Measurements from ENCODE around the gene TBC1D5. TPM values are rescaled to one million over a fixed set of nuclear protein-coding genes. Genes with fewer than 3 reads are reported as not detected.

The TBC1D5 gene
- total RNA-seq, 1 donor from 2014 or later = 67.1 TPM

DNA sequence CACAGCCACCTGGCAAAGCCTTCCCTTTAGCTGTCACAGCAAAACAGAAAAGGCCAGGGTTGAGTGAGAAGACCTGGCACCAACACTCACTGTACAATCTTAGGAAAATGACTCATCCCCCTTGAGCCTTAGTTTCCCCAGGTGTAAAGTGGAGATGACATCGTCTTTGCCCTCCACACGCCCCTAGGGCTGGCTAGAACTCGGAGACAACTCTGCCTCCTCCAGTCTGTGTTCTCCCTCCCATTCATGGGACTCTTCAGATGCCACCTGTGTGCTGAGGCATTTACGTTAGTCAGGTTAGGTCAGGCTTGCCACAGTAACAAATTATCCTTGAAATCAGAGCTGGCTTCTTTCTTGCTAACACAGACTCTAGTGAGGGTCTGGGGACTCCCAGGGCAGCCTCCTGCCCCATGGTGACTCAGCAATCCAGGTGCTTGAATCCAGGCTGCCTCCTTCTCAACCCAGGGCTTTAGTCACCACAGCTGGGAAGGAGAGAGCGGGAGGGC lies 605.1 kb downstream of the TBC1D5 start:
- TF ChIP-seq, protein P1, sequence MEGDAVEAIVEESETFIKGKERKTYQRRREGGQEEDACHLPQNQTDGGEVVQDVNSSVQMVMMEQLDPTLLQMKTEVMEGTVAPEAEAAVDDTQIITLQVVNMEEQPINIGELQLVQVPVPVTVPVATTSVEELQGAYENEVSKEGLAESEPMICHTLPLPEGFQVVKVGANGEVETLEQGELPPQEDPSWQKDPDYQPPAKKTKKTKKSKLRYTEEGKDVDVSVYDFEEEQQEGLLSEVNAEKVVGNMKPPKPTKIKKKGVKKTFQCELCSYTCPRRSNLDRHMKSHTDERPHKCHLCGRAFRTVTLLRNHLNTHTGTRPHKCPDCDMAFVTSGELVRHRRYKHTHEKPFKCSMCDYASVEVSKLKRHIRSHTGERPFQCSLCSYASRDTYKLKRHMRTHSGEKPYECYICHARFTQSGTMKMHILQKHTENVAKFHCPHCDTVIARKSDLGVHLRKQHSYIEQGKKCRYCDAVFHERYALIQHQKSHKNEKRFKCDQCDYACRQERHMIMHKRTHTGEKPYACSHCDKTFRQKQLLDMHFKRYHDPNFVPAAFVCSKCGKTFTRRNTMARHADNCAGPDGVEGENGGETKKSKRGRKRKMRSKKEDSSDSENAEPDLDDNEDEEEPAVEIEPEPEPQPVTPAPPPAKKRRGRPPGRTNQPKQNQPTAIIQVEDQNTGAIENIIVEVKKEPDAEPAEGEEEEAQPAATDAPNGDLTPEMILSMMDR (IDR thresholded peaks at IDR 0.05; ENCODE audit: insufficient read depth, low read length, severe bottlenecking) = no peak
- Histone ChIP-seq H3K27me3 (ENCODE audit: control insufficient read depth, insufficient read depth, low read length) (no peaks in the 10 kb centered on the region), H3K4me3 (ENCODE audit: low read depth, low read length) (no peak overlapping the region), H3K36me3 (ENCODE audit: control insufficient read depth, insufficient read depth, low read length) (no peaks in the 10 kb centered on the region)
- FAIRE-seq = no peak
- DNase-seq (ENCODE audit: low read depth) = no peak

DNA sequence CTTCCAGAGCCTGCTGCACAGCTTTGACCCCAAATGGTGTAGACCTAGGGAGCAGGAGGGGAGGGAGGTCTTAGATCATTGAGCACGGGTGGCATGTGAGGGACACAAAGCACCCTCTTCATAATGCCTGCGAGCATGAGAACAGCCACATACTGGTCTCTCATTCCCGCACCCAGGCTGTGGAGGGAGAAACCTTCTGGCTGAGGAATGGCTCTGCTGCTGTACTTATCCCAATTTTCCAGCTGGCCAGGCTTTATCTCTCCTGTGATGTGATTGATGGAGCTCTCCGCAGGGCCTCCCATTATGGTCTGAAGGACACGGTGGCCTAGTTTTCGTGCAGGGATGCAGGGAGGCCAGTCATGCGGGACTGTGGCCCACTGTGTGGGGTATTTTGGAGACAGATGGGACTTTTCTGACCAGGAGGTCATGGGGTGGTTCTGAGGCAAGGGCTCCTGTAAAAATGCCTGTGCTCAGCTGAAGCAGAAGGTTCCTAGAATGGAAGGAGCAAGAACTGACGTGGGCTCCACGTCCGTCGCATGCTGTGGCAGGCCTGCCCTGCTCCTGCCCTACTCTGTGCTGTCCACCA lies 606.2 kb downstream of the TBC1D5 start:
- no peak for DNase-seq (ENCODE audit: low read depth)

DNA sequence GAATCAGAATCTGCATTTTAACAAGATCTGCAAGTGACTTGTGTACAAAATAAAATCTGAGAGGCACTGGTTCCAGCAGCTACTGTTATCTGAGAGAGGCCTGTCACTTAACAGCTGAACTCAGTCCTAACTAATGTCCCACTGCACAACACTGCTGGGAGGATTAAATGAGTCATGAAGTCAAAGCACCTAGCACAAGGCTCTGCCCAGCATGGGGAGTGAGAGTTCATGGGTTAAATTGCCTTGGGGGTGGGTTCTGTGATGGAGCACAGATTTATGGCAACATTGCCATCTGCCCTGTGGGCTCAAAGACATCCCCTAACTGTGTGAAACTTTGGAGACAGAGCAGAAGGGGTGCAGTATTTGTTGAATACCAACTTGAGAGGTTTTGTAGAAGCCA lies 606.7 kb downstream of the TBC1D5 start:
- Histone ChIP-seq H3K27me3 (ENCODE audit: control insufficient read depth, insufficient read depth, low read length) (no peaks in the 10 kb centered on the region), H3K36me3 (ENCODE audit: control insufficient read depth, insufficient read depth, low read length) (no peaks in the 10 kb centered on the region), H3K4me3 (ENCODE audit: low read depth, low read length) (no peak overlapping the region)
- TF ChIP-seq, protein P1 (IDR thresholded peaks at IDR 0.05; ENCODE audit: insufficient read depth, low read length, severe bottlenecking) = no peak
- FAIRE-seq (no peak), DNase-seq (ENCODE audit: low read depth) (no peak)

More for the DNA sequence above, 606.2 kb downstream of the TBC1D5 start:
- TF ChIP-seq, protein P1 (IDR thresholded peaks at IDR 0.05; ENCODE audit: insufficient read depth, low read length, severe bottlenecking) = no peak
- no peaks in the 10 kb centered on the region for H3K27me3 ChIP-seq (ENCODE audit: control insufficient read depth, insufficient read depth, low read length)
- H3K4me3 ChIP-seq (ENCODE audit: low read depth, low read length) = no peak overlapping the region
- no peak for FAIRE-seq
- no peaks in the 10 kb centered on the region for H3K36me3 ChIP-seq (ENCODE audit: control insufficient read depth, insufficient read depth, low read length)

DNA sequence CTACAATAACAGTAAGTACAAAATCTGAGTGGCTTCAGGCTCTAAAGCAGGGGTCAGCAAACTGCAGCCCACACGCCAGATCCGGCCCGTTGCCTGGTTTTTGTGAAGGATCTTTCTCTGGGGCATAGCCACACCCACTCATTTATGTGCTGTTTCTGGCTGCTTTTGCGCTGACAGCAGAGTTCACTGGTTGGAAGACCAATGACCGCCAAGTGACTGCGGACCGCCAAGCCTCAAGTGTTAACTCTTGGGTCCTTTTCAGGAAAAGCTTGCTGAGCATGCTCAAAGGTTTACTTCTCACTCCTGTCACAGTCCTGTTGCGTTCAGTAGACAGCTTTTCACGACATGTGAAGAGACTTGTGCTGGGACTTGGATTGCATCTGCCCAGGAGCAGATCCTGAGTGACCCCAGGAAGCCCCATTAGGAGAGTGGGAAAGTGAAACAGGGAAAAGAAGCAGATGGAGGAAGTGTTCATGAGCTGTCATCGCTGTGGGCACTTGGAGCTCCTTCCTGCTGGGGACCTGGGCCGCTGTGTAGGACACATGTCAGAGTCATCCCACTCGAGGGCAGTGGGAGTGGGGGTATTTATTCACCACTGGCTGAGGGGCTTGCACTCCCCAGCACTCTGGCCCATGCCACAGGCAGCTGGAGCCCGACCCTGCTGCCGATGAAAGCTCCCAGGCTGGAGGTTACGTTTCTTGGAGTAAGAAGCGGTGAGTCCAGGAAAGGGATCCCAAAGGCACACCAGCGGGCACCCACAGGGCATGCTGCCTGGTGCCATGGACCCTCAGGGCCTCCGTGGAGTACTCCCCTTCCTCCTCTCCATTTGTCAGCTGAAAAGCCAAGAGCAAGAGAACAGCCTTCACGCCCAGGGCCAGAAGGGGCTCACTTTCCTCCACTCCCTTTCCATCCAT lies 608.5 kb downstream of the TBC1D5 start:
- H3K36me3 ChIP-seq (ENCODE audit: control insufficient read depth, insufficient read depth, low read length) = no peaks in the 10 kb centered on the region
- no peaks in the 10 kb centered on the region for H3K27me3 ChIP-seq (ENCODE audit: control insufficient read depth, insufficient read depth, low read length)
- TF ChIP-seq, protein P1 (IDR thresholded peaks at IDR 0.05; ENCODE audit: insufficient read depth, low read length, severe bottlenecking) = no peak
- DNase-seq (ENCODE audit: low read depth) = no peak
- peak; percentile 68 for FAIRE-seq
- H3K4me3 ChIP-seq (ENCODE audit: low read depth, low read length) = no peak overlapping the region

DNA sequence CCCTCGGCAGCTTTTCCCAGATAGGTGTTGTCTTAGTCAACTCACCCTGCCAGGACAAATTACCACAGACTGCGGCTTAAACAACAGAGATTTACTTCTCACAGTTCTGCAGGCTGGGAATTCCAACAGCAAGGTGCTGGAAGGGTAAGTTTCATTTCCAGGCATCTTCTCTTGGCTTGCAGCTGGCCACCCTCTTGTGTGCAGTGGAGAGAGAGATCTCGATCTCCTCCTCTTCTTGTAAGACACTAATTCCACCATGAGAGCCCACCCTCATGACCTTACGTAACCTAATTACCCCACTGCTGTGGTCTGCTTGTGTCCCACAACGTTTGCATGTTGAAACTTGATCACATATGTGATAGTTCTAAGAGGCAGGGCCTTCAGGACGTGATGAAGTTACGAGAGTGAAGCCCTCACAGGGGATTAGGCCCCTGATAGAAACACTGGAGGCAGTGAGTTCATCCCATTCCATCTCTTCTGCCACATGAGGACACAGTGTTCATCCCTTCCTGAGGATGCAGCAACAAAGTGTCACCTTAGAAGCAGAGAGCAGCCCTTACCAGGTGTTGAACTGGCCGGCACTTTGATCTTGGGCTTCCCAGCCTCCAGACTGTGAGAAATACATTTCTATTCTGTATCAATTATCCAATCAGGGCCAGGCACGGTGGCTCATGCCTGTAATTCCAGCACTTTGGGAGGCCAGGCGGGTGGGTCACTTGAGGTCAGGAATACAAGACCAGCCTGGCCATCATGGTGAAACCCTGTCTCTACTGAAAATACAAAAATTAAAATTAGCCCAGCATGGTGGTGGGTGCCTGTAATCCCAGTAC lies 609.9 kb downstream of the TBC1D5 start:
- FAIRE-seq (no peak), DNase-seq (ENCODE audit: low read depth) (no peak)
- H3K36me3 ChIP-seq (ENCODE audit: control insufficient read depth, insufficient read depth, low read length) = no peaks in the 10 kb centered on the region
- no peak overlapping the region for H3K4me3 ChIP-seq (ENCODE audit: low read depth, low read length)
- TF ChIP-seq, protein P1 (IDR thresholded peaks at IDR 0.05; ENCODE audit: insufficient read depth, low read length, severe bottlenecking) = no peak
- no peaks in the 10 kb centered on the region for H3K27me3 ChIP-seq (ENCODE audit: control insufficient read depth, insufficient read depth, low read length)

All from bronchial epithelial cell (primary cell).